ENCODE measurements around the gene P2RX7. TPM values are rescaled to one million over a fixed set of nuclear protein-coding genes. Genes with fewer than 3 reads are reported as not detected.

P2RX7 gene
- polyA plus RNA-seq, 1 of the 3 experiments (the other 2 are of a cell fraction) = 0.43 TPM

- no peak for TF ChIP-seq NFIC (IDR thresholded peaks at IDR 0.05; ENCODE audit: borderline replicate concordance)
- no peak for TF ChIP-seq TEAD4 (IDR thresholded peaks at IDR 0.05; ENCODE audit: borderline replicate concordance, insufficient read depth)
- TF ChIP-seq MAX (IDR thresholded peaks at IDR 0.05; ENCODE audit: low read depth) = no peak
Observed at GRCh38 chr12:121137512-121137911, 4.8 kb downstream of the P2RX7 start (continued).

GRCh38 chr12:121138284-121138683 is 5.6 kb downstream of the P2RX7 start:
- no peaks in the 10 kb centered on the region for H3K27me3 ChIP-seq (ENCODE audit: insufficient read depth)
- H3K27ac ChIP-seq (ENCODE audit: low read depth in 2 of 2, low read length in 1 of 2) = no peak overlapping the region
- CTCF ChIA-PET = interaction anchor here (1.0 to 2.1 kb wide), 2 partner anchors 12 to 28 kb away, joined by 3 to 5 read pairs; no protein-coding TSS in a partner anchor
- no peak overlapping the region for H3K9ac ChIP-seq
- no peak for DNase-seq
- POLR2A ChIA-PET = no interaction called here
- H2AFZ ChIP-seq (ENCODE audit: low read depth) = no peak overlapping the region
- no peaks in the 10 kb centered on the region for H3K9me3 ChIP-seq
- no peaks in the 10 kb centered on the region for H3K79me2 ChIP-seq (ENCODE audit: insufficient read depth)
- no peaks in the 10 kb centered on the region for H4K20me1 ChIP-seq (ENCODE audit: insufficient read depth)
- H3K9me2 ChIP-seq = no peaks in the 10 kb centered on the region
- H3K36me3 ChIP-seq (replicated peaks in 1 of 2; ENCODE audit: control insufficient read depth in 1 of 2, insufficient read depth in 2 of 2, low read length in 1 of 2) = no peaks in the 10 kb centered on the region
- peaks cover 0 to under 1% of the 10 kb centered on the region in 2 experiments; a peak in 1 of 4 replicates for H3K4me1 ChIP-seq (ENCODE audit: control insufficient read depth in 1 of 2, insufficient read depth in 2 of 2, low read depth in 1 of 2, low read length in 1 of 2)
- no peak overlapping the region for H3K4me2 ChIP-seq
- no peak overlapping the region for H3K4me3 ChIP-seq (ENCODE audit: low read depth in 2 of 2, low read length in 1 of 2)
- peaks cover 6% of the 10 kb centered on the region for H3F3A ChIP-seq (replicated peaks; ENCODE audit: insufficient read depth)
- 88% methylated on average over 5 of the region's 5 CpGs for WGBS (ENCODE audit: low lambda C conversion rate)
- peak; percentile 50; the same call in 1 of the 2 replicates for TF ChIP-seq USF1 (IDR thresholded peaks at IDR 0.05; ENCODE audit: borderline replicate concordance, low read depth)
- no peak for TF ChIP-seq EP300 (IDR thresholded peaks at IDR 0.05; ENCODE audit: borderline replicate concordance in 1 of 2, low read depth in 1 of 2, low read length in 1 of 2)

DNA sequence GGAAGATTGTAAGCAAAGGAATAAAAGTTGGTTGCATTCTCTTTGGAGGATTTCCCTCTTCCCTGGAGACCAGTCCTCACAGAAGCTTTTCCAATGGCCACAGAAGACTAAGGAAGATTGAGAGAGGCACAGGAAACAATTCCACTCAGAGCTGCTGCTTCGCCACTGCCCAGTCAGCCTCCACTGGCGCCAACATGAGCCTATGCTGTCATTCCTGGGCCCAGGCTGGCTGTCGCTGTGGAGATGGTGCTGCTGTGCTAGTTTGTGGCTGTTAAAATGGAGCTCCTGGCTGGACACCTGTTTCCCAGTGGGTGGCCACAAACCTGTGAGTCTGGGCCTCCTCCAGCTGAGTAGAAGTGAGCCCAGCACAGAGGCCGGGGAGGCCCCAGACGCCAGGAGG is 6.6 kb downstream of the P2RX7 start:
- H3K9ac ChIP-seq = no peak overlapping the region
- no peaks in the 10 kb centered on the region for H3K27me3 ChIP-seq (ENCODE audit: insufficient read depth)
- no peak overlapping the region for H3K4me2 ChIP-seq
- no peaks in the 10 kb centered on the region for H3K79me2 ChIP-seq (ENCODE audit: insufficient read depth)
- H3K9me2 ChIP-seq = no peaks in the 10 kb centered on the region
- no peaks in the 10 kb centered on the region for H4K20me1 ChIP-seq (ENCODE audit: insufficient read depth)
- ChIA-PET POLR2A (no interaction called here), CTCF (interaction anchor here (0.6 to 2.1 kb wide), 4 partner anchors 11 to 29 kb away, joined by 3 to 5 read pairs (median 3); no protein-coding TSS in a partner anchor)
- no peak overlapping the region for H2AFZ ChIP-seq (ENCODE audit: low read depth)
- no peak overlapping the region for H3K4me3 ChIP-seq (ENCODE audit: low read depth in 2 of 2, low read length in 1 of 2)
- DNase-seq = no peak
- 81% methylated on average over 3 of the region's 5 CpGs for WGBS (ENCODE audit: low lambda C conversion rate)
- no peak overlapping the region for H3K27ac ChIP-seq (ENCODE audit: low read depth in 2 of 2, low read length in 1 of 2)
- no peaks in the 10 kb centered on the region for H3K36me3 ChIP-seq (replicated peaks in 1 of 2; ENCODE audit: control insufficient read depth in 1 of 2, insufficient read depth in 2 of 2, low read length in 1 of 2)
- no peaks in the 10 kb centered on the region for H3K9me3 ChIP-seq
- TF ChIP-seq RFX5 (IDR thresholded peaks at IDR 0.05; ENCODE audit: low read length) = no peak
- no peak for TF ChIP-seq GATA2 (CRISPR knock-in tag; IDR thresholded peaks at IDR 0.05)
- no peak for TF ChIP-seq REST (IDR thresholded peaks at IDR 0.05; ENCODE audit: low read depth, low read length)
- TF ChIP-seq SIN3A (IDR thresholded peaks at IDR 0.05; ENCODE audit: borderline replicate concordance, low read depth, low read length) = no peak
- TF ChIP-seq FOXJ3 (CRISPR knock-in tag; IDR thresholded peaks at IDR 0.05) = no peak
- TF ChIP-seq NRF1 (IDR thresholded peaks at IDR 0.05; ENCODE audit: low read depth, low read length) = no peak
- TF ChIP-seq TCF12 (IDR thresholded peaks at IDR 0.05) = no peak
- TF ChIP-seq, protein P1, sequence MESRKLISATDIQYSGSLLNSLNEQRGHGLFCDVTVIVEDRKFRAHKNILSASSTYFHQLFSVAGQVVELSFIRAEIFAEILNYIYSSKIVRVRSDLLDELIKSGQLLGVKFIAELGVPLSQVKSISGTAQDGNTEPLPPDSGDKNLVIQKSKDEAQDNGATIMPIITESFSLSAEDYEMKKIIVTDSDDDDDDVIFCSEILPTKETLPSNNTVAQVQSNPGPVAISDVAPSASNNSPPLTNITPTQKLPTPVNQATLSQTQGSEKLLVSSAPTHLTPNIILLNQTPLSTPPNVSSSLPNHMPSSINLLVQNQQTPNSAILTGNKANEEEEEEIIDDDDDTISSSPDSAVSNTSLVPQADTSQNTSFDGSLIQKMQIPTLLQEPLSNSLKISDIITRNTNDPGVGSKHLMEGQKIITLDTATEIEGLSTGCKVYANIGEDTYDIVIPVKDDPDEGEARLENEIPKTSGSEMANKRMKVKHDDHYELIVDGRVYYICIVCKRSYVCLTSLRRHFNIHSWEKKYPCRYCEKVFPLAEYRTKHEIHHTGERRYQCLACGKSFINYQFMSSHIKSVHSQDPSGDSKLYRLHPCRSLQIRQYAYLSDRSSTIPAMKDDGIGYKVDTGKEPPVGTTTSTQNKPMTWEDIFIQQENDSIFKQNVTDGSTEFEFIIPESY (IDR thresholded peaks at IDR 0.05; ENCODE audit: borderline replicate concordance, low read depth) = no peak
- H3K4me1 ChIP-seq (ENCODE audit: control insufficient read depth in 1 of 2, insufficient read depth in 2 of 2, low read depth in 1 of 2, low read length in 1 of 2) = no peaks in the 10 kb centered on the region
- H3F3A ChIP-seq (replicated peaks; ENCODE audit: insufficient read depth) = no peaks in the 10 kb centered on the region
